ENCODE measurements around the gene DEFB131A.
"Not testable (repeated sequence)": the region's sequence is repeated elsewhere in the genome, so short reads cannot be mapped to it uniquely, and the experiment has no call there.

Gene DEFB131A

GRCh38 chr4:9444114-9444513, at the start of gene DEFB131A:
DEFB131A (plus strand) TSS chr4:9444414; CDS start chr4:9444534, 120 bp downstream.
- DNase-seq = not testable (repeated sequence)

GRCh38 chr4:9405774-9406173, 38.4 kb upstream of the DEFB131A start:
- DNase-seq = not testable (repeated sequence)

GRCh38 chr4:9406491-9406890, 37.7 kb upstream of the DEFB131A start:
- DNase-seq = not testable (repeated sequence)

GRCh38 chr4:9409793-9410192, 34.4 kb upstream of the DEFB131A start:
- no peak for DNase-seq

- DNase-seq = not testable (repeated sequence)
Measured at GRCh38 chr4:9421884-9422455, 22.2 kb upstream of the DEFB131A start.

GRCh38 chr4:9425916-9426315, 18.3 kb upstream of the DEFB131A start:
- DNase-seq = not testable (repeated sequence)

GRCh38 chr4:9430061-9430460, 14.2 kb upstream of the DEFB131A start:
- DNase-seq = not testable (repeated sequence)

- DNase-seq = not testable (repeated sequence)
Measured at GRCh38 chr4:9433320-9433719, 10.9 kb upstream of the DEFB131A start.

- DNase-seq = not testable (repeated sequence)
Measured at GRCh38 chr4:9436728-9437127, 7.5 kb upstream of the DEFB131A start.

GRCh38 chr4:9442355-9442754, 1.9 kb upstream of the DEFB131A start:
- DNase-seq = not testable (repeated sequence)

- not testable (repeated sequence) for DNase-seq
Measured at GRCh38 chr4:9444681-9445080, 467 bp downstream of the DEFB131A start.

- DNase-seq = not testable (repeated sequence)
Measured at GRCh38 chr4:9452251-9452650, 8.0 kb downstream of the DEFB131A start.

GRCh38 chr4:9454284-9454683, 10.1 kb downstream of the DEFB131A start:
- not testable (repeated sequence) for DNase-seq

GRCh38 chr4:9455046-9455445, 10.8 kb downstream of the DEFB131A start:
- not testable (repeated sequence) for DNase-seq

GRCh38 chr4:9479466-9479865, 35.3 kb downstream of the DEFB131A start:
- not testable (repeated sequence) for DNase-seq

GRCh38 chr4:9480066-9480465, 35.9 kb downstream of the DEFB131A start:
- DNase-seq = not testable (repeated sequence)

- not testable (repeated sequence) for DNase-seq
Measured at GRCh38 chr4:9482871-9483270, 38.7 kb downstream of the DEFB131A start.

- DNase-seq = not testable (repeated sequence)
Measured at GRCh38 chr4:9483682-9484081, 39.5 kb downstream of the DEFB131A start.

- DNase-seq = not testable (repeated sequence)
Measured at GRCh38 chr4:9486880-9487279, 42.7 kb downstream of the DEFB131A start.

- not testable (repeated sequence) for DNase-seq
Measured at GRCh38 chr4:9488796-9489195, 44.6 kb downstream of the DEFB131A start.

- not testable (repeated sequence) for DNase-seq
Measured at GRCh38 chr4:9490496-9490895, 46.3 kb downstream of the DEFB131A start.

- DNase-seq = not testable (repeated sequence)
Measured at GRCh38 chr4:9490986-9491385, 46.8 kb downstream of the DEFB131A start.

- DNase-seq = not testable (repeated sequence)
Measured at GRCh38 chr4:9493589-9493988, 49.4 kb downstream of the DEFB131A start.

- DNase-seq = not testable (repeated sequence)
Measured at GRCh38 chr4:9494256-9495035, 50.2 kb downstream of the DEFB131A start.
